ENCODE results near the gene ATOH8.
"Not testable (repeated sequence)": the region's sequence is repeated elsewhere in the genome, so short reads cannot be mapped to it uniquely, and the experiment has no call there.

Gene ATOH8

GRCh38 chr2:85711578-85712060 lies 42.2 kb upstream of the ATOH8 start:
- H3K27ac ChIP-seq (ENCODE audit: low read length): peak overlapping the region; percentile 20
- H3K4me3 ChIP-seq (ENCODE audit: low read depth in 1 of 2, low read length in 2 of 2): no peak overlapping the region
- peaks cover 0 to 4% of the 10 kb centered on the region in 2 donors for H3K4me1 ChIP-seq (ENCODE audit: control insufficient read depth in 1 of 2, insufficient read depth in 2 of 2, low read length in 2 of 2)

GRCh38 chr2:85712336-85712735 lies 41.5 kb upstream of the ATOH8 start:
- Histone ChIP-seq H3K27ac (ENCODE audit: low read length) (no peak overlapping the region), H3K4me1 (ENCODE audit: control insufficient read depth in 1 of 2, insufficient read depth in 2 of 2, low read length in 2 of 2) (peaks cover 0 to 4% of the 10 kb centered on the region in 2 donors)

More at GRCh38 chr2:85711578-85712060, 42.2 kb upstream of the ATOH8 start:
- Histone ChIP-seq H3K36me3 (ENCODE audit: control insufficient read depth in 1 of 2, insufficient read depth in 2 of 2, low read length in 2 of 2) (no peaks in the 10 kb centered on the region), H3K27me3 (ENCODE audit: low read depth, low read length) (no peaks in the 10 kb centered on the region), H3K9me3 (ENCODE audit: control insufficient read depth in 1 of 2, low read length in 2 of 2) (no peaks in the 10 kb centered on the region)

GRCh38 chr2:85712849-85713612 lies 40.8 kb upstream of the ATOH8 start:
- Histone ChIP-seq H3K27me3 (ENCODE audit: low read depth, low read length) (no peaks in the 10 kb centered on the region), H3K4me3 (ENCODE audit: low read depth in 1 of 2, low read length in 2 of 2) (no peak overlapping the region), H3K4me1 (ENCODE audit: control insufficient read depth in 1 of 2, insufficient read depth in 2 of 2, low read length in 2 of 2) (peaks cover 0 to 4% of the 10 kb centered on the region in 2 donors), H3K9me3 (ENCODE audit: control insufficient read depth in 1 of 2, low read length in 2 of 2) (no peaks in the 10 kb centered on the region), H3K36me3 (ENCODE audit: control insufficient read depth in 1 of 2, insufficient read depth in 2 of 2, low read length in 2 of 2) (no peaks in the 10 kb centered on the region), H3K27ac (ENCODE audit: low read length) (no peak overlapping the region)

More at GRCh38 chr2:85712336-85712735, 41.5 kb upstream of the ATOH8 start:
- no peak overlapping the region for H3K4me3 ChIP-seq (ENCODE audit: low read depth in 1 of 2, low read length in 2 of 2)
- H3K9me3 ChIP-seq (ENCODE audit: control insufficient read depth in 1 of 2, low read length in 2 of 2): no peaks in the 10 kb centered on the region
- no peaks in the 10 kb centered on the region for H3K27me3 ChIP-seq (ENCODE audit: low read depth, low read length)
- H3K36me3 ChIP-seq (ENCODE audit: control insufficient read depth in 1 of 2, insufficient read depth in 2 of 2, low read length in 2 of 2): no peaks in the 10 kb centered on the region

GRCh38 chr2:85713836-85714235 lies 40.0 kb upstream of the ATOH8 start:
- Histone ChIP-seq H3K27ac (ENCODE audit: low read length) (no peak overlapping the region), H3K36me3 (ENCODE audit: control insufficient read depth in 1 of 2, insufficient read depth in 2 of 2, low read length in 2 of 2) (no peaks in the 10 kb centered on the region), H3K9me3 (ENCODE audit: control insufficient read depth in 1 of 2, low read length in 2 of 2) (no peaks in the 10 kb centered on the region), H3K4me3 (ENCODE audit: low read depth in 1 of 2, low read length in 2 of 2) (no peak overlapping the region), H3K4me1 (ENCODE audit: control insufficient read depth in 1 of 2, insufficient read depth in 2 of 2, low read length in 2 of 2) (peaks cover 0 to 4% of the 10 kb centered on the region in 2 donors), H3K27me3 (ENCODE audit: low read depth, low read length) (no peaks in the 10 kb centered on the region)

GRCh38 chr2:85714421-85714820 lies 39.4 kb upstream of the ATOH8 start:
- not testable (repeated sequence) for H3K4me3 ChIP-seq (ENCODE audit: low read depth in 1 of 2, low read length in 2 of 2); H3K27me3 ChIP-seq (ENCODE audit: low read depth, low read length); H3K4me1 ChIP-seq (ENCODE audit: control insufficient read depth in 1 of 2, insufficient read depth in 2 of 2, low read length in 2 of 2); H3K36me3 ChIP-seq (ENCODE audit: control insufficient read depth in 1 of 2, insufficient read depth in 2 of 2, low read length in 2 of 2); H3K27ac ChIP-seq (ENCODE audit: low read length); H3K9me3 ChIP-seq (ENCODE audit: control insufficient read depth in 1 of 2, low read length in 2 of 2)

GRCh38 chr2:85714841-85715240 lies 39.0 kb upstream of the ATOH8 start:
- Histone ChIP-seq H3K36me3 (ENCODE audit: control insufficient read depth in 1 of 2, insufficient read depth in 2 of 2, low read length in 2 of 2) (no peaks in the 10 kb centered on the region), H3K4me3 (ENCODE audit: low read depth in 1 of 2, low read length in 2 of 2) (no peak overlapping the region), H3K4me1 (ENCODE audit: control insufficient read depth in 1 of 2, insufficient read depth in 2 of 2, low read length in 2 of 2) (peaks cover 0 to 4% of the 10 kb centered on the region in 2 donors), H3K27ac (ENCODE audit: low read length) (no peak overlapping the region), H3K9me3 (ENCODE audit: control insufficient read depth in 1 of 2, low read length in 2 of 2) (no peaks in the 10 kb centered on the region), H3K27me3 (ENCODE audit: low read depth, low read length) (no peaks in the 10 kb centered on the region)

GRCh38 chr2:85716346-85716914 lies 37.4 kb upstream of the ATOH8 start:
- Histone ChIP-seq H3K9me3 (ENCODE audit: control insufficient read depth in 1 of 2, low read length in 2 of 2) (no peaks in the 10 kb centered on the region), H3K4me1 (ENCODE audit: control insufficient read depth in 1 of 2, insufficient read depth in 2 of 2, low read length in 2 of 2) (peaks cover 0 to 4% of the 10 kb centered on the region in 2 donors), H3K36me3 (ENCODE audit: control insufficient read depth in 1 of 2, insufficient read depth in 2 of 2, low read length in 2 of 2) (no peaks in the 10 kb centered on the region), H3K27me3 (ENCODE audit: low read depth, low read length) (no peaks in the 10 kb centered on the region), H3K4me3 (ENCODE audit: low read depth in 1 of 2, low read length in 2 of 2) (no peak overlapping the region), H3K27ac (ENCODE audit: low read length) (no peak overlapping the region)

- Histone ChIP-seq H3K4me1 (ENCODE audit: control insufficient read depth in 1 of 2, insufficient read depth in 2 of 2, low read length in 2 of 2) (peaks cover 0 to 3% of the 10 kb centered on the region in 2 donors), H3K9me3 (ENCODE audit: control insufficient read depth in 1 of 2, low read length in 2 of 2) (no peaks in the 10 kb centered on the region), H3K36me3 (ENCODE audit: control insufficient read depth in 1 of 2, insufficient read depth in 2 of 2, low read length in 2 of 2) (no peaks in the 10 kb centered on the region), H3K27me3 (ENCODE audit: low read depth, low read length) (no peaks in the 10 kb centered on the region), H3K27ac (ENCODE audit: low read length) (no peak overlapping the region), H3K4me3 (ENCODE audit: low read depth in 1 of 2, low read length in 2 of 2) (no peak overlapping the region)
Observed at GRCh38 chr2:85717308-85718008, 36.3 kb upstream of the ATOH8 start.

GRCh38 chr2:85718009-85718391 lies 35.8 kb upstream of the ATOH8 start:
- Histone ChIP-seq H3K4me1 (ENCODE audit: control insufficient read depth in 1 of 2, insufficient read depth in 2 of 2, low read length in 2 of 2) (no peaks in the 10 kb centered on the region), H3K27me3 (ENCODE audit: low read depth, low read length) (no peaks in the 10 kb centered on the region), H3K27ac (ENCODE audit: low read length) (no peak overlapping the region), H3K9me3 (ENCODE audit: control insufficient read depth in 1 of 2, low read length in 2 of 2) (no peaks in the 10 kb centered on the region), H3K36me3 (ENCODE audit: control insufficient read depth in 1 of 2, insufficient read depth in 2 of 2, low read length in 2 of 2) (no peaks in the 10 kb centered on the region), H3K4me3 (ENCODE audit: low read depth in 1 of 2, low read length in 2 of 2) (no peak overlapping the region)

GRCh38 chr2:85718885-85719492 lies 34.8 kb upstream of the ATOH8 start:
- Histone ChIP-seq H3K4me3 (ENCODE audit: low read depth in 1 of 2, low read length in 2 of 2) (no peak overlapping the region), H3K27ac (ENCODE audit: low read length) (no peak overlapping the region), H3K4me1 (ENCODE audit: control insufficient read depth in 1 of 2, insufficient read depth in 2 of 2, low read length in 2 of 2) (no peaks in the 10 kb centered on the region), H3K9me3 (ENCODE audit: control insufficient read depth in 1 of 2, low read length in 2 of 2) (no peaks in the 10 kb centered on the region), H3K36me3 (ENCODE audit: control insufficient read depth in 1 of 2, insufficient read depth in 2 of 2, low read length in 2 of 2) (no peaks in the 10 kb centered on the region), H3K27me3 (ENCODE audit: low read depth, low read length) (no peaks in the 10 kb centered on the region)

GRCh38 chr2:85719609-85720240 lies 34.1 kb upstream of the ATOH8 start:
- Histone ChIP-seq H3K4me3 (ENCODE audit: low read depth in 1 of 2, low read length in 2 of 2) (no peak overlapping the region), H3K4me1 (ENCODE audit: control insufficient read depth in 1 of 2, insufficient read depth in 2 of 2, low read length in 2 of 2) (no peaks in the 10 kb centered on the region), H3K9me3 (ENCODE audit: control insufficient read depth in 1 of 2, low read length in 2 of 2) (no peaks in the 10 kb centered on the region), H3K36me3 (ENCODE audit: control insufficient read depth in 1 of 2, insufficient read depth in 2 of 2, low read length in 2 of 2) (no peaks in the 10 kb centered on the region), H3K27me3 (ENCODE audit: low read depth, low read length) (no peaks in the 10 kb centered on the region), H3K27ac (ENCODE audit: low read length) (no peak overlapping the region)

All from muscle layer of duodenum (tissue), 2 donors.